ENCODE results near the gene TNRC6B. TPM values are rescaled to one million over a fixed set of nuclear protein-coding genes. Genes with fewer than 3 reads are reported as not detected.
A peak's percentile ranks its signal among the peaks of the same experiment; 100 is the strongest.
"Not testable (repeated sequence)": the region's sequence is repeated elsewhere in the genome, so short reads cannot be mapped to it uniquely, and the experiment has no call there.

Gene TNRC6B
- total RNA-seq, 3 donors from 2014 or later = 32.8 to 53.1 (median 39.7) TPM

DNA sequence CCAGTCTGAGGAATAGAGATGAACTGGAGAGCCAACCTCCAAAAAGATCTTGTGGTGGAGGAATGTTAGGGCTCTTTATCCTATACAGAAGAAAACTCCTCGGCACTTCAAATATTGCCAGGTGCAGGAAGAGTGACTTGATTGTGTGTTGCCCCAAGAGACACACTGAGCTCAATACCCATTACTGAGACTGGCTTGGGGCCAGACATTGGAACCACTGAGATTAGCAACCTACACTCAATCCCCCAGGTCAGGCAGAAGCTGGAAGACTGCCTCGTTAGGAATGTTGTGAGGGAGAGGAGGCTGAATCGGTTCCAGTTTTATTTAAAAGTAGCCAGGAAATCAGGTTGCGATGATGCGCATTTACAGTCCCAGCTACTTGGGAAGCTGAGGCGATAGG, 190.3 kb downstream of the TNRC6B start:
- no peaks in the 10 kb centered on the region for H3K36me3 ChIP-seq
- intact Hi-C loops (cut with DNase I; ENCODE audit: low total_unique reads) = no loop called here
- H3K9me3 ChIP-seq = no peaks in the 10 kb centered on the region
- no peak for DNase-seq (ENCODE audit: low spot score in 2 of 2)
- H3K27ac ChIP-seq = peak overlapping the region in 1 of 2 donors; percentile 55
- no peaks in the 10 kb centered on the region for H3K27me3 ChIP-seq
- TF ChIP-seq, protein P1, sequence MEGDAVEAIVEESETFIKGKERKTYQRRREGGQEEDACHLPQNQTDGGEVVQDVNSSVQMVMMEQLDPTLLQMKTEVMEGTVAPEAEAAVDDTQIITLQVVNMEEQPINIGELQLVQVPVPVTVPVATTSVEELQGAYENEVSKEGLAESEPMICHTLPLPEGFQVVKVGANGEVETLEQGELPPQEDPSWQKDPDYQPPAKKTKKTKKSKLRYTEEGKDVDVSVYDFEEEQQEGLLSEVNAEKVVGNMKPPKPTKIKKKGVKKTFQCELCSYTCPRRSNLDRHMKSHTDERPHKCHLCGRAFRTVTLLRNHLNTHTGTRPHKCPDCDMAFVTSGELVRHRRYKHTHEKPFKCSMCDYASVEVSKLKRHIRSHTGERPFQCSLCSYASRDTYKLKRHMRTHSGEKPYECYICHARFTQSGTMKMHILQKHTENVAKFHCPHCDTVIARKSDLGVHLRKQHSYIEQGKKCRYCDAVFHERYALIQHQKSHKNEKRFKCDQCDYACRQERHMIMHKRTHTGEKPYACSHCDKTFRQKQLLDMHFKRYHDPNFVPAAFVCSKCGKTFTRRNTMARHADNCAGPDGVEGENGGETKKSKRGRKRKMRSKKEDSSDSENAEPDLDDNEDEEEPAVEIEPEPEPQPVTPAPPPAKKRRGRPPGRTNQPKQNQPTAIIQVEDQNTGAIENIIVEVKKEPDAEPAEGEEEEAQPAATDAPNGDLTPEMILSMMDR (IDR thresholded peaks at IDR 0.05) = no peak
- TF ChIP-seq POLR2AphosphoS5 (IDR thresholded peaks at IDR 0.05) (no peak), POLR2A (IDR thresholded peaks at IDR 0.05) (no peak)
- no peak overlapping the region for H3K4me3 ChIP-seq
- H3K4me1 ChIP-seq = no peaks in the 10 kb centered on the region

DNA sequence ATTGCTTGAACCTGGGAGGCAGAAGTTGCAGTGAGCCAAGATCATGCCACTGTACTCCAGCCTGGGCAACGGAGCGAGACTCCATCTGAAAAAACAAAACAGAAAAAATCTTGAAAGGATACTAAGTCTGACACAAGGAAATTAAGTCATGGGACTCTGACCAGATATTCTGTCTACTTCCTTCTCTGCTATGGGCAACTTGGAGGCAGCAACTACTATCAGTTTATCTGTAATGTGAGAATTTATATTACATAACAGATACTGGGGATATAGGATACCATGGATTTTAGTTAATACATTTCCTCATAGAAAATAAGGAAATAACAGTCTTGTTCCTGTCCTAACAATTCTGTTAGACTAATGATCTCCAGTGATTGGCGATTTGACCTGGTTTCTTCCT, 191.1 kb downstream of the TNRC6B start:
- TF ChIP-seq POLR2AphosphoS5 (IDR thresholded peaks at IDR 0.05) = no peak
- no peak for TF ChIP-seq POLR2A (IDR thresholded peaks at IDR 0.05)
- TF ChIP-seq, protein P1 (IDR thresholded peaks at IDR 0.05) = no peak
- Histone ChIP-seq H3K27me3 (no peaks in the 10 kb centered on the region), H3K27ac (no peak overlapping the region), H3K4me1 (no peaks in the 10 kb centered on the region), H3K4me3 (no peak overlapping the region), H3K36me3 (no peaks in the 10 kb centered on the region), H3K9me3 (no peaks in the 10 kb centered on the region)
- intact Hi-C loops (cut with DNase I; ENCODE audit: low total_unique reads) = no loop called here
- no peak for DNase-seq (ENCODE audit: low spot score in 2 of 2)

DNA sequence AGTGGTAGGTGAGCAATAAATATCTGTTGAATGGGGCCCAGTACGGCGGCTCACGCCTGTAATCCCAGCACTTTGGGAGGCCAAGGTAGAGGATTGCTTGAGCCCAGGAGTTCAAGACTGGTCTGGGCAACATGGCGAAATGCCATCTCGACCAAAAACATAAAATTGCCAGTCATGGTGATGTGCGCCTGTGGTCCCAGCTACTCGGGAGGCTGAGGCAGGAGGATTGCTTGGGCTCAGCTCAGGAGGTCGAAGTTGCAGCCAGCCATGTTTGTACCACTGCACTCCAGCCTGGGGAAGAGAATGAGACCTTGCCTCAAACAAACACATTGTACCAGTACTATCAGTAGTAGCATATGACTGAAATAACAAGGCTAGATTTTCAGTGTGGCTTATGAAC, 196.8 kb downstream of the TNRC6B start:
- H3K4me3 ChIP-seq = no peak overlapping the region
- H3K36me3 ChIP-seq = no peaks in the 10 kb centered on the region
- H3K27ac ChIP-seq = no peak overlapping the region
- DNase-seq (ENCODE audit: low spot score in 2 of 2) = no peak
- no peaks in the 10 kb centered on the region for H3K27me3 ChIP-seq
- intact Hi-C loops (cut with DNase I; ENCODE audit: low total_unique reads) = no loop called here
- no peaks in the 10 kb centered on the region for H3K4me1 ChIP-seq
- H3K9me3 ChIP-seq = no peaks in the 10 kb centered on the region
- no peak for TF ChIP-seq POLR2AphosphoS5 (IDR thresholded peaks at IDR 0.05)
- TF ChIP-seq POLR2A (IDR thresholded peaks at IDR 0.05) = no peak
- TF ChIP-seq, protein P1 (IDR thresholded peaks at IDR 0.05) = no peak

DNA sequence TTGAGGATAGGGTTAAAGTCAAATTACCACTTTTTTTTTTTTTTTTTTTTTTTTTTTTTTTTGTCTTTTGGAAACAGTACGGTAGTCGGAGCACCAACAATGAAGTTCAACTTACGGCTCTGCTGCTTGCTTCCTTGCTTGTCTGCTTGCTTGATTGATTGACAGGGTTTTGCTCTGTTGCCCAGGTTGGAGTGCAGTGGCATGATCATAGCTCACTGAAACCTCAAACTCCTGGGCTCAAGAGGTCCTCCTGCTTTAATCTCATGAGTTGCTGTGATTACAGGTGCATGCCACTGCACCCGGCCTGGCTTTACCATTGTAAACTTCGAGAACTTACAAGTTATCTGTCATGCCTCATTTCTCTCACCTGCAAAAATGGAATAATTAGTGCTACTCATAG, 198.4 kb downstream of the TNRC6B start:
- Histone ChIP-seq H3K4me1 (no peaks in the 10 kb centered on the region), H3K4me3 (no peak overlapping the region), H3K36me3 (no peaks in the 10 kb centered on the region), H3K27me3 (no peaks in the 10 kb centered on the region), H3K9me3 (no peaks in the 10 kb centered on the region), H3K27ac (no peak overlapping the region)
- intact Hi-C loops (cut with DNase I; ENCODE audit: low total_unique reads) = no loop called here
- TF ChIP-seq, protein P1 (IDR thresholded peaks at IDR 0.05) = no peak
- no peak for TF ChIP-seq POLR2A (IDR thresholded peaks at IDR 0.05)
- no peak for TF ChIP-seq POLR2AphosphoS5 (IDR thresholded peaks at IDR 0.05)
- DNase-seq (ENCODE audit: low spot score in 2 of 2) = no peak

DNA sequence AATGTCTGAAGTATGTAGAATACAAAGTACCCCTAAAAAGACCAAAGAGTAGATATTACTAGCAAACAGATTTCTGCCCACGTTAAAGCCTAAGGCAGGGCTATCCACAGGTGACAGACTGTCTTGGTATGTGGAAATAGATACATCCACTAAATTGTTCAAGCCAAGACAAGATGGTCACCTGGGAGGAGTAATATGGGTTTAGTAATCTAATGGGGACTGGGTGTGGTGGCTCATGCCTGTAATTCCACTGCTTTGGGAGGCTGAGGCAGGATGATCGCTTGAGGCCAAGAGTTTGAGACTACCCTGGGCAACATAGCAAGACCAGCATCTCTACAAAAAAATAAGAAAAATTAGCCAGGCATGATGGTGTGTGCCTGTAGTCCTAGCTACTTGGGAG, 200.2 kb downstream of the TNRC6B start:
- H3K9me3 ChIP-seq = no peaks in the 10 kb centered on the region
- no peaks in the 10 kb centered on the region for H3K4me1 ChIP-seq
- no peak overlapping the region for H3K4me3 ChIP-seq
- H3K27me3 ChIP-seq = no peaks in the 10 kb centered on the region
- no peak for DNase-seq (ENCODE audit: low spot score in 2 of 2)
- TF ChIP-seq POLR2AphosphoS5 (IDR thresholded peaks at IDR 0.05) = no peak
- TF ChIP-seq, protein P1 (IDR thresholded peaks at IDR 0.05) = no peak
- TF ChIP-seq POLR2A (IDR thresholded peaks at IDR 0.05) = no peak
- H3K36me3 ChIP-seq = no peaks in the 10 kb centered on the region
- H3K27ac ChIP-seq = no peak overlapping the region
- intact Hi-C loops (cut with DNase I; ENCODE audit: low total_unique reads) = no loop called here

DNA sequence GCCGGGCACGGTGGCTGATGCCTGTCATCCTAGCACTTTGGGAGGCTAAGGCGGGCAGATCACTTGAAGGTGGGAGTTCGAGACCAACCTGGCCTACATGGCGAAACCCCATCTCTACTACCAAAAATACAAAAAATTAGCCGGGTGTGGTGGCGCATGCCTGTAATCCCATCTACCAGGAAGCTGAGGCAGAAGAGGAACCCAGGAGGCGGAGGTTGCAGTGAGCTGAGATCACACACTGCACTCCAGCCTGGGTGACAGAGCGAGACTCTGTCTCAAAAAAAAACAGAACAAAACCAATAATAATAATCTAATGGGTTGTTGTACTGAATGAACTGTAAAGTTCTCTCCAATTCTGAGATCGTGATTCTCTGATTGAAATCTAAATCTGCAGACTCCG, 200.7 kb downstream of the TNRC6B start:
- H3K4me1 ChIP-seq; H3K4me3 ChIP-seq; H3K27ac ChIP-seq; DNase-seq (ENCODE audit: low spot score in 2 of 2); H3K27me3 ChIP-seq; H3K9me3 ChIP-seq; intact Hi-C loops (cut with DNase I; ENCODE audit: low total_unique reads); H3K36me3 ChIP-seq: not testable (repeated sequence)

All from breast epithelium (tissue), 4 donors.